ENCODE measurements around the gene PAK3. TPM values are rescaled to one million over a fixed set of nuclear protein-coding genes. Genes with fewer than 3 reads are reported as not detected.

Gene PAK3
- total and polyA plus RNA-seq, 2 experiments from 2014 or later, result 3.3 to 4.7 TPM

- TF ChIP-seq CTCF (IDR thresholded peaks at IDR 0.05; ENCODE audit: low read depth, low read length), result no peak
- no peak for DNase-seq (ENCODE audit: low read depth in 1 of 2, low spot score in 1 of 2)
- no peaks in the 10 kb centered on the region for H3K9me3 ChIP-seq (ENCODE audit: low read depth)
- no peak overlapping the region for H3K4me3 ChIP-seq
- no peaks in the 10 kb centered on the region for H3K36me3 ChIP-seq
- no peaks in the 10 kb centered on the region for H3K4me1 ChIP-seq (ENCODE audit: low read depth)
- H3K27me3 ChIP-seq, result no peaks in the 10 kb centered on the region
- no peak overlapping the region for H3K27ac ChIP-seq
Observed at GRCh38 chrX:111207851-111208250, 111.9 kb downstream of the PAK3 start.

- H3K27me3 ChIP-seq, result no peaks in the 10 kb centered on the region
- no peaks in the 10 kb centered on the region for H3K9me3 ChIP-seq (ENCODE audit: low read depth)
- H3K4me1 ChIP-seq (ENCODE audit: low read depth), result no peaks in the 10 kb centered on the region
- no peak for DNase-seq (ENCODE audit: low read depth in 1 of 2, low spot score in 1 of 2)
- H3K4me3 ChIP-seq, result no peak overlapping the region
- no peaks in the 10 kb centered on the region for H3K36me3 ChIP-seq
- H3K27ac ChIP-seq, result no peak overlapping the region
- TF ChIP-seq CTCF (IDR thresholded peaks at IDR 0.05; ENCODE audit: low read depth, low read length), result no peak
Observed at GRCh38 chrX:111216293-111216801, 120.4 kb downstream of the PAK3 start.

GRCh38 chrX:111244235-111244750 lies 148.3 kb downstream of the PAK3 start:
- no peaks in the 10 kb centered on the region for H3K27me3 ChIP-seq
- no peaks in the 10 kb centered on the region for H3K4me1 ChIP-seq (ENCODE audit: low read depth)
- no peaks in the 10 kb centered on the region for H3K36me3 ChIP-seq
- H3K4me3 ChIP-seq, result no peak overlapping the region
- no peaks in the 10 kb centered on the region for H3K9me3 ChIP-seq (ENCODE audit: low read depth)
- peak; percentile 30 for TF ChIP-seq CTCF (IDR thresholded peaks at IDR 0.05; ENCODE audit: low read depth, low read length)
- H3K27ac ChIP-seq, result no peak overlapping the region
- peak; percentile 6 to 40 for DNase-seq (ENCODE audit: low read depth in 1 of 2, low spot score in 1 of 2)

GRCh38 chrX:111254896-111255693 lies 159.1 kb downstream of the PAK3 start:
- Histone ChIP-seq H3K27ac (no peak overlapping the region), H3K27me3 (no peaks in the 10 kb centered on the region), H3K9me3 (ENCODE audit: low read depth) (no peaks in the 10 kb centered on the region), H3K4me1 (ENCODE audit: low read depth) (no peaks in the 10 kb centered on the region), H3K4me3 (no peak overlapping the region), H3K36me3 (no peaks in the 10 kb centered on the region)
- TF ChIP-seq CTCF (IDR thresholded peaks at IDR 0.05; ENCODE audit: low read depth, low read length), result no peak
- DNase-seq (ENCODE audit: low read depth in 1 of 2, low spot score in 1 of 2), result no peak

- H3K4me3 ChIP-seq, result no peak overlapping the region
- DNase-seq (ENCODE audit: low read depth in 1 of 2, low spot score in 1 of 2), result no peak
- no peaks in the 10 kb centered on the region for H3K9me3 ChIP-seq (ENCODE audit: low read depth)
- H3K36me3 ChIP-seq, result no peaks in the 10 kb centered on the region
- no peaks in the 10 kb centered on the region for H3K27me3 ChIP-seq
- no peaks in the 10 kb centered on the region for H3K4me1 ChIP-seq (ENCODE audit: low read depth)
- H3K27ac ChIP-seq, result no peak overlapping the region
- TF ChIP-seq CTCF (IDR thresholded peaks at IDR 0.05; ENCODE audit: low read depth, low read length), result no peak
Observed at GRCh38 chrX:111257733-111258132, 161.7 kb downstream of the PAK3 start.

Measured in cardiac muscle cell (in vitro differentiated cells and primary cell).